H9 (cell line): Measurements from ENCODE around the gene PLA2G5. TPM values are rescaled to one million over a fixed set of nuclear protein-coding genes. Genes with fewer than 3 reads are reported as not detected.

Experiments
- DNase-seq: peaks from one replicate; pipeline ENCODE4 v3.0.0-alpha.2; 2017
- H2AFZ ChIP-seq: one replicate; pipeline ENCODE4 v1.6.1; 2013; ENCODE audit warnings: mild to moderate bottlenecking, low read length, control low read depth, moderate library complexity
- H2AK5ac ChIP-seq: 2 replicates; pipeline ENCODE4 v1.6.1; 2013; ENCODE audit warnings: low read length, control low read depth, mixed read lengths; ENCODE audit not compliant: insufficient read length
- H2BK120ac ChIP-seq: one replicate; pipeline ENCODE4 v1.6.1; 2013; ENCODE audit warnings: low read depth, mild to moderate bottlenecking, low read length, control low read depth, inconsistent platforms; ENCODE audit not compliant: poor library complexity, severe bottlenecking
- H2BK12ac ChIP-seq: 2 replicates; pipeline ENCODE4 v1.6.1; 2013; ENCODE audit warnings: low read length, control low read depth, mixed read lengths, low read depth; ENCODE audit not compliant: insufficient read length
- H2BK15ac ChIP-seq: 2 replicates; pipeline ENCODE4 v1.6.1; 2013; ENCODE audit warnings: low read depth, low read length, control low read depth
- H2BK20ac ChIP-seq: one replicate; pipeline ENCODE4 v1.6.1; 2013; ENCODE audit warnings: low read depth, mild to moderate bottlenecking, low read length, control low read depth, inconsistent platforms; ENCODE audit not compliant: poor library complexity, severe bottlenecking
- H2BK5ac ChIP-seq: 2 replicates; pipeline ENCODE4 v1.6.1; 2013; ENCODE audit warnings: low read length, control low read depth, mixed read lengths; ENCODE audit not compliant: insufficient read length
- H3K14ac ChIP-seq: 2 replicates; pipeline ENCODE4 v1.6.1; 2013; ENCODE audit warnings: low read length, control low read depth; ENCODE audit not compliant: insufficient read depth
- H3K18ac ChIP-seq: 2 replicates; pipeline ENCODE4 v1.6.1; 2013; ENCODE audit warnings: low read depth, mild to moderate bottlenecking, mixed read lengths, low read length, control low read depth; ENCODE audit not compliant: insufficient read length
- H3K23ac ChIP-seq: 2 replicates; pipeline ENCODE4 v1.6.1; 2013; ENCODE audit warnings: low read length, control low read depth, mixed read lengths, low read depth; ENCODE audit not compliant: insufficient read length
- H3K23me2 ChIP-seq: 2 replicates; pipeline ENCODE4 v1.6.1; 2013; ENCODE audit warnings: low read depth, mild to moderate bottlenecking, mixed read lengths, low read length, control low read depth; ENCODE audit not compliant: insufficient read length, poor library complexity, severe bottlenecking
- H3K27ac ChIP-seq: 2 replicates; pipeline ENCODE4 v1.5.1; 2013; ENCODE audit warnings: low read length, control low read depth, mixed read lengths, low read depth; ENCODE audit not compliant: insufficient read length
- H3K27me3 ChIP-seq: 2 replicates; pipeline ENCODE4 v1.6.1; 2013; ENCODE audit warnings: low read length, control low read depth, inconsistent platforms; ENCODE audit not compliant: insufficient read depth
- H3K4ac ChIP-seq: 2 replicates; pipeline ENCODE4 v1.6.1; 2013; ENCODE audit warnings: low read depth, mild to moderate bottlenecking, control low read depth, inconsistent platforms, low read length, moderate library complexity
- H3K4me1 ChIP-seq: 2 replicates; pipeline ENCODE4 v1.6.1; 2013; ENCODE audit warnings: low read length, control low read depth, inconsistent platforms; ENCODE audit not compliant: insufficient read depth
- H3K4me2 ChIP-seq: 2 replicates; pipeline ENCODE4 v1.6.1; 2013; ENCODE audit warnings: low read length, control low read depth, mixed read lengths; ENCODE audit not compliant: insufficient read length, insufficient read depth
- H3K56ac ChIP-seq: 2 replicates; pipeline ENCODE4 v1.6.1; 2013; ENCODE audit warnings: low read depth, mild to moderate bottlenecking, mixed read lengths, low read length, control low read depth; ENCODE audit not compliant: insufficient read length
- H3K79me1 ChIP-seq: 2 replicates; pipeline ENCODE4 v1.6.1; 2013; ENCODE audit warnings: low read depth, mild to moderate bottlenecking, moderate library complexity, low read length, control low read depth, inconsistent platforms; ENCODE audit not compliant: insufficient read depth, poor library complexity, severe bottlenecking
- H3K79me2 ChIP-seq: 2 replicates; pipeline ENCODE4 v1.6.1; 2013; ENCODE audit warnings: low read length, control low read depth, inconsistent platforms; ENCODE audit not compliant: insufficient read depth
- H3K9ac ChIP-seq: 2 replicates; pipeline ENCODE4 v1.6.1; 2013; ENCODE audit warnings: low read length, control low read depth, mixed read lengths; ENCODE audit not compliant: insufficient read length; ENCODE audit errors: extremely low read depth
- H3K9me3 ChIP-seq: one replicate; pipeline ENCODE4 v1.6.1; 2013; ENCODE audit warnings: low read depth, low read length, inconsistent platforms; ENCODE audit not compliant: control insufficient read depth
- H3T11ph ChIP-seq: one replicate; pipeline ENCODE4 v1.6.1; 2013; ENCODE audit warnings: mild to moderate bottlenecking, low read length, control low read depth, inconsistent platforms
- H4K20me1 ChIP-seq: one replicate; pipeline ENCODE4 v1.6.1; 2013; ENCODE audit not compliant: control insufficient read depth, insufficient read length, insufficient read depth
- H4K5ac ChIP-seq: 2 replicates; pipeline ENCODE4 v1.6.1; 2013; ENCODE audit warnings: low read depth, mild to moderate bottlenecking, mixed read lengths, low read length, control low read depth; ENCODE audit not compliant: insufficient read length
- H4K8ac ChIP-seq: replicated peaks from 2 replicates; pipeline ENCODE4 v1.6.1; 2013; ENCODE audit warnings: low read length, control low read depth, mixed read lengths, low read depth; ENCODE audit not compliant: insufficient read length
- H4K91ac ChIP-seq: 2 replicates; pipeline ENCODE4 v1.6.1; 2013; ENCODE audit warnings: low read depth, mild to moderate bottlenecking, moderate library complexity, mixed read lengths, low read length, control low read depth; ENCODE audit not compliant: insufficient read length
- H3K27ac Mint-ChIP-seq, 3 experiments: 2 replicates in 2 of 3; 3 replicates in 1 of 3; pipeline ENCODE4 v1.8.0; 2020 to 2021; ENCODE audit warnings: mixed read lengths in 3 of 3, mild to moderate bottlenecking in 1 of 3, moderate library complexity in 1 of 3
- H3K27me3 Mint-ChIP-seq: 2 replicates; pipeline ENCODE4 v1.8.0; 2021; ENCODE audit warnings: low read depth, mild to moderate bottlenecking, moderate library complexity, mixed read lengths
- H3K36me3 Mint-ChIP-seq, 3 experiments: 2 replicates in 2 of 3; 3 replicates in 1 of 3; pipeline ENCODE4 v1.8.0; 2020 to 2021; ENCODE audit warnings: low read depth in 3 of 3, mixed read lengths in 3 of 3; ENCODE audit not compliant: insufficient read depth in 1 of 3
- H3K4me1 Mint-ChIP-seq, 2 experiments: 2 replicates each; pipeline ENCODE4 v1.8.0; 2020; ENCODE audit warnings: mixed read lengths in 2 of 2
- H3K4me3 Mint-ChIP-seq, 2 experiments: 2 replicates in 1 of 2; 3 replicates in 1 of 2; pipeline ENCODE4 v1.8.0; 2020 to 2021; ENCODE audit warnings: mild to moderate bottlenecking in 2 of 2, mixed read lengths in 2 of 2, moderate library complexity in 1 of 2
- H3K9me3 Mint-ChIP-seq, 2 experiments: 2 replicates in 1 of 2; 3 replicates in 1 of 2; pipeline ENCODE4 v1.8.0; 2020; ENCODE audit warnings: mild to moderate bottlenecking in 2 of 2, mixed read lengths in 2 of 2, moderate library complexity in 1 of 2
- CTCF ChIP-seq: fragments of 200-600 bp; sonication (generic); conservative IDR thresholded peaks from 3 replicates; pipeline ENCODE4 v1.8.0; 2021; ENCODE audit warnings: antibody characterized with exemption, mild to moderate bottlenecking
- WGBS: extraction: QIAGEN DNeasy Blood & Tissue Kit; methylation state at CpG from one replicate; pipeline ENCODE4 v1.1.7; 2013; ENCODE audit warnings: missing lambda C conversion rate, low lambda C conversion rate, mixed read lengths; ENCODE audit not compliant: insufficient read length; ENCODE audit errors: extremely low coverage; 5-methylcytosine and 5-hydroxymethylcytosine counted together
- total RNA-seq: library from RNA; stranded (reverse); gene quantifications from 2 replicates; pipeline ENCODE4 v1.2.1, GENCODE V29; 2021

Gene PLA2G5
- total RNA-seq, 1 experiment from 2014 or later: not detected

DNA sequence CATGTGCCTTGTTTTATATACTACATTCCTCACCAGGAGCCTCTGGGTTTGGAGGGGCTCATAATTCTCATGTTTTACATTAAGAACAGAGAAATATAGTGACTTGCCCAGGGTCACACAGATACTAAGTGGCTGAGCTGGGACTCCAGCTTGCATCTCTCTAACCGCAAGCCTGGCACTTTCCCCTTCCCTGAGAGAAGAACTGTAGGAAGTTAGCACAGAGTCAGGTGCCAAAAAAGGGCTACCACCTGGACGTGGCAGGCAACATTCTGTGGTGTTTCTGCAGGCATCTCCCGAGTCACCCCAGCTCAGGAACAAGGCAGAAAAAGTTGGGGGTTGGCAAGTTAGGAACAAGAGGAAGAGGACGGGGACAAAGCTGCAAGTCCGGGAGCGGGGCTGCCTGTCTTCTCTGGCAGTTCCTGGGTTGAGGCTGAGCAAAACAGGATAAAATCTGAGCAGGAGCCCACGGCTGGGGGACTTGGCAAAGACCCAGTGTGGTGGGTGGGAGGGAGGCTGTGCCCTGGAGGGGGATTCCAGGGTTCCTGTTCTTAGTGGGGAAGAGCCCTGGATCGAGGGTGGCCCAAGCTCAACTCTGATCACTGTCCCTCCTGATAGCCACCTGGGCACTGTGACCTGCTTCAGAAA, 9.8 kb downstream of the PLA2G5 start:
- no peak overlapping the region for H3K27ac ChIP-seq
- no peak overlapping the region for H3K56ac ChIP-seq
- no peak overlapping the region for H3K9ac ChIP-seq
- no peaks in the 10 kb centered on the region; a peak in 1 of 7 replicates for H3K36me3 Mint-ChIP-seq
- no peaks in the 10 kb centered on the region for H3K79me2 ChIP-seq
- no peak overlapping the region for H2AK5ac ChIP-seq
- no peak overlapping the region for H4K91ac ChIP-seq
- no peak for DNase-seq
- no peak for TF ChIP-seq CTCF
- H3K4me1 ChIP-seq: no peaks in the 10 kb centered on the region
- H4K20me1 ChIP-seq: no peaks in the 10 kb centered on the region
- no peak overlapping the region; a peak in 1 of 5 replicates for H3K4me3 Mint-ChIP-seq
- peaks cover 8% of the 10 kb centered on the region for H3K27me3 Mint-ChIP-seq
- H3K79me1 ChIP-seq: no peaks in the 10 kb centered on the region
- no peak overlapping the region for H2BK12ac ChIP-seq
- H3K23me2 ChIP-seq: no peaks in the 10 kb centered on the region
- no peaks in the 10 kb centered on the region for H3K27me3 ChIP-seq
- H3K23ac ChIP-seq: no peak overlapping the region
- no peak overlapping the region for H2BK20ac ChIP-seq
- H3K9me3 ChIP-seq: no peaks in the 10 kb centered on the region
- H4K5ac ChIP-seq: no peak overlapping the region
- H2BK120ac ChIP-seq: no peak overlapping the region
- no peak overlapping the region for H3K4ac ChIP-seq
- H3K18ac ChIP-seq: no peak overlapping the region
- H2BK5ac ChIP-seq: no peak overlapping the region
- H3K27ac Mint-ChIP-seq: no peak overlapping the region
- no peak overlapping the region for H3K4me2 ChIP-seq
- peaks cover 0 to 2% of the 10 kb centered on the region in 2 experiments; a peak in 1 of 5 replicates for H3K9me3 Mint-ChIP-seq
- WGBS: no CpG with 5 or more reads among the region's 8 CpGs
- H3K4me1 Mint-ChIP-seq: peaks cover 6 to 9% of the 10 kb centered on the region in 2 experiments
- no peak overlapping the region for H3T11ph ChIP-seq
- H3K14ac ChIP-seq: no peak overlapping the region
- no peak overlapping the region for H4K8ac ChIP-seq
- H2AFZ ChIP-seq: no peak overlapping the region
- H2BK15ac ChIP-seq: no peak overlapping the region
